SK-N-SH (cell line): ENCODE results near the gene ADCY1. TPM values are rescaled to one million over a fixed set of nuclear protein-coding genes. Genes with fewer than 3 reads are reported as not detected.

Source experiments
- CTCF ChIA-PET: fragments of 300-600, 350-600 bp; formaldehyde crosslinking; extraction: SDS; loops from one replicate; lab custom pipeline; 2021; lab: Yijun Ruan, JAX
- POLR2A ChIA-PET: fragments of 350-600 bp; sonication (Branson Sonifier 250); formaldehyde crosslinking; extraction: SDS; loops from one replicate; lab custom pipeline; 2020; ENCODE audit warnings: antibody characterized with exemption, inconsistent platforms; lab: Yijun Ruan, JAX
- DNase-seq: peaks from one replicate; pipeline ENCODE4 v3.0.0; 2012
- H2AFZ ChIP-seq: fragments of 200-600 bp; sonication (generic); 2 replicates; pipeline ENCODE4 v1.8.1; 2016; ENCODE audit warnings: antibody characterized with exemption, mild to moderate bottlenecking, low read depth
- H3F3A ChIP-seq: fragments of 200-600 bp; sonication (generic); replicated peaks from 2 replicates; pipeline ENCODE3; 2016; ENCODE audit warnings: antibody characterized with exemption, mild to moderate bottlenecking; ENCODE audit not compliant: insufficient read depth
- H3K27ac ChIP-seq, 2 experiments: fragments of 200-500 bp in 1 of 2; fragments of 200-600 bp in 1 of 2; sonication (Bioruptor generic) in 1 of 2; sonication (generic), shearing (Covaris generic) in 1 of 2; 2 replicates each; pipeline versions ENCODE4 v1.5.1 to v1.6.1; 2014 to 2016; ENCODE audit warnings: low read depth in 2 of 2, inconsistent platforms in 1 of 2, low read length in 1 of 2, mild to moderate bottlenecking in 1 of 2, mixed read lengths in 1 of 2
- H3K27me3 ChIP-seq: fragments of 200-600 bp; sonication (generic), shearing (Covaris generic); 2 replicates; pipeline ENCODE4 v1.6.1; 2016; ENCODE audit warnings: mixed run types; ENCODE audit not compliant: insufficient read depth
- H3K36me3 ChIP-seq, 2 experiments: fragments of 200-500 bp in 1 of 2; fragments of 200-600 bp in 1 of 2; sonication (Bioruptor generic) in 1 of 2; sonication (generic) in 1 of 2; replicated peaks in 1 of 2; 2 replicates each; pipeline versions ENCODE3 to v1.5.1; 2014 to 2016; ENCODE audit warnings: low read length in 1 of 2, mild to moderate bottlenecking in 1 of 2; ENCODE audit not compliant: insufficient read depth in 2 of 2, control insufficient read depth in 1 of 2
- H3K4me1 ChIP-seq, 2 experiments: fragments of 200-500 bp in 1 of 2; fragments of 200-600 bp in 1 of 2; sonication (Bioruptor generic) in 1 of 2; sonication (generic), shearing (Covaris generic) in 1 of 2; 2 replicates each; pipeline versions ENCODE4 v1.5.1 to v1.6.1; 2014 to 2016; ENCODE audit warnings: low read depth in 1 of 2, low read length in 1 of 2, mixed run types in 1 of 2; ENCODE audit not compliant: insufficient read depth in 2 of 2, control insufficient read depth in 1 of 2
- H3K4me2 ChIP-seq: fragments of 200-600 bp; sonication (generic), shearing (Covaris generic); 2 replicates; pipeline ENCODE4 v1.6.1; 2017; ENCODE audit warnings: mixed run types
- H3K4me3 ChIP-seq, 2 experiments: fragments of 200-500 bp in 1 of 2; fragments of 200-600 bp in 1 of 2; sonication (Bioruptor generic) in 1 of 2; sonication (generic), shearing (Covaris generic) in 1 of 2; 2 replicates each; pipeline versions ENCODE4 v1.5.1 to v1.8.1; 2014 to 2016; ENCODE audit warnings: low read depth in 2 of 2, inconsistent platforms in 1 of 2, low read length in 1 of 2, mild to moderate bottlenecking in 1 of 2, mixed read lengths in 1 of 2, moderate library complexity in 1 of 2
- H3K79me2 ChIP-seq: fragments of 200-600 bp; sonication (generic); 2 replicates; pipeline ENCODE4 v1.8.1; 2017; ENCODE audit warnings: mild to moderate bottlenecking; ENCODE audit not compliant: insufficient read depth
- H3K9ac ChIP-seq: fragments of 200-600 bp; sonication (generic); 2 replicates; pipeline ENCODE4 v1.6.1; 2017; ENCODE audit warnings: mixed run types
- H3K9me2 ChIP-seq: fragments of 200-600 bp; sonication (generic); 2 replicates; pipeline ENCODE4 v1.6.1; 2017; ENCODE audit warnings: mixed run types
- H3K9me3 ChIP-seq: fragments of 200-600 bp; sonication (generic); 2 replicates; pipeline ENCODE4 v1.6.1; 2017; ENCODE audit warnings: mixed run types, mild to moderate bottlenecking, moderate library complexity
- H4K20me1 ChIP-seq: fragments of 200-600 bp; sonication (generic); 2 replicates; pipeline ENCODE4 v1.6.1; 2017; ENCODE audit warnings: mild to moderate bottlenecking, mixed run types; ENCODE audit not compliant: insufficient read depth
- ELF1 ChIP-seq: IDR thresholded peaks from 2 replicates; pipeline ENCODE4 v1.4.0; 2012
- EZH2phosphoT487 ChIP-seq: fragments of 200-600 bp; sonication (generic); IDR thresholded peaks from 2 replicates; pipeline ENCODE4 v1.6.1; 2017; ENCODE audit warnings: low read depth, mixed run types, mild to moderate bottlenecking, antibody characterized with exemption, moderate library complexity, borderline replicate concordance
- FOXJ3 ChIP-seq: sonication (generic); formaldehyde crosslinking; IDR thresholded peaks from 2 replicates; pipeline ENCODE4 v1.5.1; 2020; ENCODE audit warnings: mild to moderate bottlenecking, missing genetic modification reagents
- FOXM1 ChIP-seq: IDR thresholded peaks from 2 replicates; pipeline ENCODE4 v1.4.0; 2012; ENCODE audit warnings: low read depth, mild to moderate bottlenecking
- GATA2 ChIP-seq: sonication (generic); formaldehyde crosslinking; IDR thresholded peaks from 2 replicates; pipeline ENCODE4 v1.5.0; 2020; ENCODE audit warnings: mild to moderate bottlenecking, missing genetic modification reagents
- IRF3 ChIP-seq: fragments of 150-350 bp; IDR thresholded peaks from 2 replicates; pipeline ENCODE4 v1.6.1; 2016; ENCODE audit warnings: mild to moderate bottlenecking, low read depth, low read length
- JUND ChIP-seq: IDR thresholded peaks from 2 replicates; pipeline ENCODE4 v1.4.0; 2012
- MXI1 ChIP-seq: IDR thresholded peaks from 2 replicates; pipeline ENCODE4 v1.6.1; 2012; ENCODE audit warnings: mild to moderate bottlenecking, low read depth, low read length, improper control_type of control experiment
- NRF1 ChIP-seq: IDR thresholded peaks from 2 replicates; pipeline ENCODE4 v1.6.1; 2012; ENCODE audit warnings: low read depth, mild to moderate bottlenecking, low read length
- PBX3 ChIP-seq: IDR thresholded peaks from 2 replicates; pipeline ENCODE4; 2012
- RAD21 ChIP-seq: IDR thresholded peaks from 2 replicates; pipeline ENCODE4 v1.6.1; 2012; ENCODE audit warnings: mild to moderate bottlenecking, low read length
- RCOR1 ChIP-seq: fragments of 150-350 bp; IDR thresholded peaks from 2 replicates; pipeline ENCODE4 v1.6.1; 2017; ENCODE audit warnings: antibody characterized with exemption, low read length
- RXRA ChIP-seq: IDR thresholded peaks from 2 replicates; pipeline ENCODE4 v1.4.0; 2012; ENCODE audit warnings: low read depth, mild to moderate bottlenecking, borderline replicate concordance
- TEAD4 ChIP-seq: IDR thresholded peaks from 2 replicates; pipeline ENCODE4 v1.4.0; 2012; ENCODE audit warnings: mild to moderate bottlenecking, borderline replicate concordance; ENCODE audit not compliant: insufficient read depth
- USF1 ChIP-seq: IDR thresholded peaks from 2 replicates; pipeline ENCODE4 v1.4.0; 2012; ENCODE audit warnings: low read depth, borderline replicate concordance
- YY1 ChIP-seq: IDR thresholded peaks from 2 replicates; pipeline ENCODE4 v1.4.0; 2012; ENCODE audit warnings: low read depth, mild to moderate bottlenecking
- WGBS: methylation state at CpG from one replicate; pipeline ENCODE4 v1.1.6; 2017; ENCODE audit warnings: low lambda C conversion rate; 5-methylcytosine and 5-hydroxymethylcytosine counted together
- polyA plus RNA-seq, 3 experiments: library from polyadenylated mRNA; depleted of rRNA; stranded (reverse); fragments of >200 nt; gene quantifications; 2 replicates each; pipeline ENCODE4 v1.2.3, GENCODE V29; 2012
- TF ChIP-seq, protein P1 (sequence below): fragments of 150-350 bp; IDR thresholded peaks from 2 replicates; pipeline ENCODE4 v1.6.1; 2017; ENCODE audit warnings: antibody characterized with exemption, low read length, low read depth, borderline replicate concordance
- TF ChIP-seq, protein P2 (sequence below): fragments of 200-600 bp; sonication (generic); IDR thresholded peaks from 2 replicates; pipeline ENCODE4 v1.6.1; 2017; ENCODE audit warnings: antibody characterized with exemption, mild to moderate bottlenecking, moderate library complexity

The ADCY1 gene
- polyA plus RNA-seq, 1 of the 3 experiments (the other 2 are of a cell fraction): 0.16 TPM

- no peak for TF ChIP-seq YY1
Measured at GRCh38 chr7:45703911-45704682, 129.9 kb downstream of the ADCY1 start (continued).

DNA sequence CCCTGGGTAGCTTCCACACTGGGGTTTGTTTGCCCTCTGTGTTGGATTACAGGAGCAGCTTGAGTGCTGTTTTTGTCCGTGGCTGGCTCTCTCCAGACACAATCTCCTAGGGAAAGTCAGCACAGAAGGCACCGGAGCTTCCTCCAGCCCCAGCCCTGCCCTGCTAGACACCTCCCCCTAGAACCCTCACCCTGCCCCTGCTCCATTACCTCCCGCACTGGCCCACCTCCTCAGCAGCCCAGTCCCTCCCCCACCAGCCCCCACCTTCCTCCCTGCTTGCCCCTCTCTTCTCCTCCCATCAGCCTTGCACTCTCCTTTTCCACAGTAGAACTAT lies 130.5 kb downstream of the ADCY1 start:
- H3K4me2 ChIP-seq: no peak overlapping the region
- DNase-seq: no peak
- no peaks in the 10 kb centered on the region for H4K20me1 ChIP-seq
- peaks cover 0 to 20% of the 10 kb centered on the region in 2 experiments; a peak in 1 of 4 replicates for H3K4me1 ChIP-seq
- no peaks in the 10 kb centered on the region for H3F3A ChIP-seq
- peaks cover 0 to 7% of the 10 kb centered on the region in 2 experiments for H3K36me3 ChIP-seq
- peaks cover 22% of the 10 kb centered on the region; the same call in 1 of the 2 replicates for H3K27me3 ChIP-seq
- no peak overlapping the region for H3K9ac ChIP-seq
- no peak overlapping the region for H3K4me3 ChIP-seq
- ChIA-PET POLR2A (no interaction called here), CTCF (no interaction called here)
- 56% methylated on average over 3 of the region's 3 CpGs for WGBS
- TF ChIP-seq FOXJ3 (CRISPR knock-in tag) (no peak), PBX3 (no peak), ELF1 (no peak), NRF1 (no peak), TEAD4 (no peak), RAD21 (no peak), EZH2phosphoT487 (no peak), GATA2 (CRISPR knock-in tag) (no peak), JUND (no peak), USF1 (no peak), IRF3 (no peak), FOXM1 (no peak), RXRA (no peak), RCOR1 (no peak), MXI1 (no peak)
- TF ChIP-seq, protein P1, sequence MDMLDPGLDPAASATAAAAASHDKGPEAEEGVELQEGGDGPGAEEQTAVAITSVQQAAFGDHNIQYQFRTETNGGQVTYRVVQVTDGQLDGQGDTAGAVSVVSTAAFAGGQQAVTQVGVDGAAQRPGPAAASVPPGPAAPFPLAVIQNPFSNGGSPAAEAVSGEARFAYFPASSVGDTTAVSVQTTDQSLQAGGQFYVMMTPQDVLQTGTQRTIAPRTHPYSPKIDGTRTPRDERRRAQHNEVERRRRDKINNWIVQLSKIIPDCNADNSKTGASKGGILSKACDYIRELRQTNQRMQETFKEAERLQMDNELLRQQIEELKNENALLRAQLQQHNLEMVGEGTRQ: no peak
- TF ChIP-seq, protein P2, sequence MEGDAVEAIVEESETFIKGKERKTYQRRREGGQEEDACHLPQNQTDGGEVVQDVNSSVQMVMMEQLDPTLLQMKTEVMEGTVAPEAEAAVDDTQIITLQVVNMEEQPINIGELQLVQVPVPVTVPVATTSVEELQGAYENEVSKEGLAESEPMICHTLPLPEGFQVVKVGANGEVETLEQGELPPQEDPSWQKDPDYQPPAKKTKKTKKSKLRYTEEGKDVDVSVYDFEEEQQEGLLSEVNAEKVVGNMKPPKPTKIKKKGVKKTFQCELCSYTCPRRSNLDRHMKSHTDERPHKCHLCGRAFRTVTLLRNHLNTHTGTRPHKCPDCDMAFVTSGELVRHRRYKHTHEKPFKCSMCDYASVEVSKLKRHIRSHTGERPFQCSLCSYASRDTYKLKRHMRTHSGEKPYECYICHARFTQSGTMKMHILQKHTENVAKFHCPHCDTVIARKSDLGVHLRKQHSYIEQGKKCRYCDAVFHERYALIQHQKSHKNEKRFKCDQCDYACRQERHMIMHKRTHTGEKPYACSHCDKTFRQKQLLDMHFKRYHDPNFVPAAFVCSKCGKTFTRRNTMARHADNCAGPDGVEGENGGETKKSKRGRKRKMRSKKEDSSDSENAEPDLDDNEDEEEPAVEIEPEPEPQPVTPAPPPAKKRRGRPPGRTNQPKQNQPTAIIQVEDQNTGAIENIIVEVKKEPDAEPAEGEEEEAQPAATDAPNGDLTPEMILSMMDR: no peak
- H2AFZ ChIP-seq: no peak overlapping the region
- no peaks in the 10 kb centered on the region for H3K9me3 ChIP-seq
- H3K27ac ChIP-seq: no peak overlapping the region
- H3K79me2 ChIP-seq: no peaks in the 10 kb centered on the region
- H3K9me2 ChIP-seq: no peaks in the 10 kb centered on the region
